ENCODE data around the gene NTMT1.
"Not testable (repeated sequence)": the region's sequence is repeated elsewhere in the genome, so short reads cannot be mapped to it uniquely, and the experiment has no call there.

NTMT1 gene

DNA sequence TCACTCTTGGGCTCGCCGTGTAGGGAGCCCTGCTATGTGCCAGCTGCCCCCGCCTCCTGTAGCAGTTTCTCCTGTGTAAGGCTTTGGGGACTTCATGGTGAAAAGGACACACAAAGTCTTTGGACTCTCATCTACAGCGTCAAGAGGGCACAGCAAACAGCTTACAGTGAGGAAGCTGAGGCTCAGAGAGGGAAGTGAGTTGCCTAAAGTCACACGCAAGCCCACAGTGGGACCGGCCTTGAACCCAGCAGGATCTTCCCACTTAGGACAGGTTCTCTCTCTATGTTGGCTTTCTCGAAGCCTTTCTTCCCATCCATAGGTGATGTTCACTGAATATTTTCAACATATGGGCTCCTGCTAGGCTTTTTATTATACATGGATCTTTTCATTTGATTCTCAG is 29.7 kb downstream of the NTMT1 start:
- no peak for DNase-seq

DNA sequence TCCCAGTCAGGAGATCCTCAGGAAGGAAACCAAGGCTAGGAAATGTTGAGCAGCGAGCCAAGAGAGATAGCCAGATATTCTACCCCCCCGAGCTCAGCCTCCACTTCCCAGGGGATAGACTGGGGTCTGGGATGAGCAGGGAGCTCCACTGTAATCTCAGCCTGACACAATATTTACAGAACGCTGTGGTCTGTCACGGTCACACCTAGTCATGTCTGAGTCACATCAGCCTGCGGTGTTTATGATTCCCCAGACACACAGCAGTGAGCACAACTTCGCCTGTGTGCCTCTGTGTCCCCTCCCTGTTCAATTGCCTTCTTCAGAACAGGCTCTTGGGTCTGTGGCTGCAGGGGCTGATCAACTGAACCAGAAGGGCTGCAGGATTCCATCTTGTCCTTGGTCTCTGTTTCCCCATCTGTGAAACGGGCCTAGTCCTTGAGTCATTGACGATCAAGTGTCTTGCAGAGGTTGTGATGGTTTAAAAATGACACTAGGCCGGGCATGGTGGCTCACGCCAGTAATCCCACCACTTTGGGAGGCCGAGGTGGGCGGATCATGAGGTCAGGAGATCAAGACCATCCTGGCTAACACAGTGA is 30.9 kb downstream of the NTMT1 start:
- no peak for DNase-seq

DNA sequence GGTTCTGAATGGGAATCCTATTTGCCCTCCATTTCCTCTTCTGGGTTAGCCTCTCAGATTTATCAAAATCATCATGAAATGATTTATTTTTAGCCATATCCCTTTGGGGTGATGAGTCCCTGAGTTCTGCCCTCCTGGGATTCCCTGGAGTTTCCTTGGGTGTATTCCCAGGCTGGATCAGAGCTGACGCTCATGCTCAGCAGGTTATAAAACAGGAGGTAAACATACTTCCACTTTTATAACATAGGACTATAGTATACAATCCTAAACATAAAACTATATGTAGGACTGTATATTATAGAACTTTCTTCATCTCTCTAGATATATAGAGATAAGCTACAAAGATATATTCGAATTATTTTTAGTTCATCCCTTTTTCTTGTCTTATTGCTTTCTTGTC is 35.1 kb downstream of the NTMT1 start:
- no peak for DNase-seq

DNA sequence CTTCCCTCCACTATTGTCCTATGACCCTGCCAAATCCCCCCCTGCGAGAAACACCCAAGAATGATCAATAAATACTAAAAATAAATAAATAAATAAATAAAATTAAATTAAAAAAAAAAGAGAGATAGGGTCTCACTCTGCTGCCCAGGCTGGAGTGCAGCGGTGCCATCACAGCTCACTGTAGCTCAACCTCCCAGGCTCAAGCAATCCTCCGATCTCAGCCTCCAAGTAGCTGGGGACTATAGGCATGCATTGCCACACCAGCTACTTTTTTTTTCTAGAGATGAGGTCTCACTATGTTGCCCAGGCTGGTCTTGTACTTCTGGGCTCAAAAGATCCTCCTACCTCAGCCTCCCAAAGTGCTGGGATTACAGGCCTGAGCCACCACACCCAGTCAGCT is 36.3 kb downstream of the NTMT1 start:
- DNase-seq = not testable (repeated sequence)

DNA sequence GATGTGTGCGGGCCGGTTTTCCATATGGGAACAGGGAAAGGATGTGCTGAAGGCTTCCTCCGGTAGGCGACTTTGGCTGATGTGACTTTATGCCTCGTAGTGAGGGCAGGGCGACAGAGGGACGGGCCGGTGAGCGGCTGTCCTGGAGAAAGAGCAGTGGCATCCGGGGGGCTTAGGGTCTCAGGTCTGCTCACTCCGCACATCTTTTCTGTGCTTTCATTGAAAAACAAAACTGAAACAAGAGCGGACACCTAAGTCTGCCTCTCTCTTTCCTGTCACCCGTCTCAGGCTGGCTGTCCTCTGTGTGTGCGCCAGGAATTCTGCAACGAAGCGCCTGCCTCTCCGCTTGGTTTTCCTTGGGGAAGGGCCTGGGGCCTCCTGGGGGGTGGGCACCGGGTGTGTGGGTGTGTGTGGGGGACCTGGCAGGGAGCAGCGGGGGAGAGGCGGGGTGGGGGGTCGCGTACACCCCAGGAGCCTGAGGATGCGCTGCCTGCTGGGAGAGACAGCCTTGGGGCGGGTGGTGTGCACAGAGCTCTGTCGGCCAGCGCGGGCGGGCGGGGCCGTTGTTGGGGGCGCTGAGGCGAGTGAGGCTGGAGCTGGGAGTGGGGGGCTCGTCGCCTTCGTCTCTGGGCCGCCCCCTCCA is 38.9 kb downstream of the NTMT1 start:
- DNase-seq = no peak

DNA sequence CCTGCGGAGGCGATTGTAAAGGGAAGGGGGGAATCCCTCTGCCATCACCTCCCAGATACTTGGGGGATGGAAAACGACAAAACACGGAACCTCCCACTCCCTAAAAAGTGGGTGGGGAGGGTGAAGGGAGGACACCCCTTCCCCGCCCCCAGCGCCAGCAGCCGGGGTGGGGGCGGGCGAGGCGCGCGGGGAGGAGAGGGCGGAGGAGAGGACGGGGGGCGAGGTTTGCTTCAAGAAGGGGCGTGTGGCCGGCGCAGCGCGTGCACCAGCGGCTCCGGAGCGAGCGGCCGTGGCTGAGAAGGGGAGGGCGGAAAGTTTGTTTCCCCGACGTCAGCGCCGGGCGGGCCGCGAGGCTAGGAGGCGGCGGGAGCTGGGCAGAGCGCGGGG is 39.4 kb downstream of the NTMT1 start, which contains the start of gene PRRX2:
TSS of gene PRRX2 (plus strand) at position 259 of the 387 bp plus-strand sequence. CDS start 221 bp downstream, outside the sequence.
- DNase-seq = no peak

DNA sequence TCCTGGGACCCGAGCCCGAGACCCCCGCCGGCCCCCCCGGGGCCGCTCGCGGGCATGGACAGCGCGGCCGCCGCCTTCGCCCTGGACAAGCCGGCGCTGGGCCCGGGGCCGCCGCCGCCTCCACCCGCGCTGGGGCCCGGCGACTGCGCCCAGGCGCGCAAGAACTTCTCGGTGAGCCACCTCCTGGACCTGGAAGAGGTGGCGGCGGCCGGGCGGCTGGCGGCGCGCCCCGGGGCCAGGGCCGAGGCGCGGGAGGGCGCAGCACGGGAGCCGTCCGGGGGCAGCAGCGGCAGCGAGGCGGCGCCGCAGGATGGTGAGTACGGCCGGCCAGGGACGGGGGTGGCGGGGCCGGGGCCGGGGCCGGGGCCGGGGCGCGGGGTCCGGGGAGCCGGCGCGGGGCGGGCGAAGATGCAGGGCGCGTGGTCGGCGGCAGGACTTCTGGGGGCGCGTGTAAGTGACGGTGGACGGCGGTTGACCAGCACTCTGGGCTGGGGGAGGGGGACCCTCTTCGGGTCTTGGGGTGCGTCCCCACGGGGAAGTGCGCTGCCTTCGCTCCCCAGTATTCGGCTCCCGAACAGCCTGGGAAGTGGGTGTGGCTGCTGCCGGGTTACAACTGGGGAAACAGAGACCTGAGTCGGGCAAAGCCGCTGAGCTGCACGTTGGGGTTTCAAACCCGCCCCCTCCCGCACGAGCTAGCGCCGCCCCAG is 40.0 kb downstream of the NTMT1 start:
- DNase-seq = no peak

DNA sequence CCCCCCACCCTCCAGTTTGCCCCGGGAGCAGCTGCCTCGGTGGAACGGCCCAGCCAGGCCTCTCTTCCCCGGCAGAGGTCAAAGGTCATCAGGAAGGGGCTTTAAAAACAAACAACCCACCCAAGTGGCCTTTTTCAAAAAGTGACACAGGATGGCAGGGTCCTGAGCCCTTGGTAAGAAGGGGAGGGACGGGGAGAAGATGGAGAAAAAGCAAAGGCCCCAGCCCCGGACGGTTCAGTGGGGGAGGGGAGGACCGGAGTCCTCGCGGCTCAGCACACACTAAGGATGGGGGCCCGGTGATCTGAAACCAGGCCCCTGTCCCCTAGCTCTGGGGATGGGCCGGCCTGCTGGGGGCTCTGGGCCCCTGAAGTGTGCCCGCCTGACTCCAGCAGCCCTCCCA is 40.6 kb downstream of the NTMT1 start:
- DNase-seq = no peak

DNA sequence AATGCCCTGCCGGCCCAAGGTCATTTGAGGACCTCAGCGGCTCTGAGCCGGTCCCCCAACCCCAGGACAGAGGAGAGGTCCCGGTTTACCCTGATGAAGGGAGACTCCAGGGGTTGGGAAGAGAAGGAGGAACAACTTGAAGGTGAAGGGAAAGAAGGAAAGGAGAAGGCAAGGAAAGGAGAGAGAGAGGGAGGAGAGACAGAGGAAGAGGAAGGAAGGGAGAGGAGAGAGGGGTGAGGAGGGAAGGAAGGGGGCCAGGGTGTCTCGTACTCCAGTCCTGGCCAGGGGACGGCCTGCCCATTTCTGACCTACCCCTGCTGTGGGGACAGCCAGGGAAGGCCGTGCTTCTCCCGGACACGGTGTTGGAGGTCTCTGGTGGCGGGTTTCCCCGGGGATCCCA is 41.4 kb downstream of the NTMT1 start:
- no peak for DNase-seq

DNA sequence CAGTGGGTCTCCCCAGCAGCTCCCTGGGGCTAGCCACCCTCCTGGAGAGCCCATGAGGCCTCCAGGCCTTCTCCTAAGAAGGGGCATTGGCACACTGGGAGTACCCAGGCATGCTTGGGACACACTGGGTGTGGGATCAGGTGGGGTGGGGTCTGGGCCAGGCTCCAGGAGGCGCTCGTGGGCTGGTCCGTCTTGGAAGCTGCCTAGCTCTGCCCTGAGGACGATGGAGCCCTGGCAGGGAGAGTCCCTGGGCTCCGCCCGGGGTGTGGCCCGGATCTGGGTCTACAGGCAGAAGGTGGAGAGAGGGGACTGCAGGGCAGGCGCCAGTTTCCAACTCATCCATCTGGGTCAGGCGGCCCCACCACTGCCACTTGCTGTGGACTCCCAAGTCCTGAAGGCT is 41.9 kb downstream of the NTMT1 start:
- no peak for DNase-seq

DNA sequence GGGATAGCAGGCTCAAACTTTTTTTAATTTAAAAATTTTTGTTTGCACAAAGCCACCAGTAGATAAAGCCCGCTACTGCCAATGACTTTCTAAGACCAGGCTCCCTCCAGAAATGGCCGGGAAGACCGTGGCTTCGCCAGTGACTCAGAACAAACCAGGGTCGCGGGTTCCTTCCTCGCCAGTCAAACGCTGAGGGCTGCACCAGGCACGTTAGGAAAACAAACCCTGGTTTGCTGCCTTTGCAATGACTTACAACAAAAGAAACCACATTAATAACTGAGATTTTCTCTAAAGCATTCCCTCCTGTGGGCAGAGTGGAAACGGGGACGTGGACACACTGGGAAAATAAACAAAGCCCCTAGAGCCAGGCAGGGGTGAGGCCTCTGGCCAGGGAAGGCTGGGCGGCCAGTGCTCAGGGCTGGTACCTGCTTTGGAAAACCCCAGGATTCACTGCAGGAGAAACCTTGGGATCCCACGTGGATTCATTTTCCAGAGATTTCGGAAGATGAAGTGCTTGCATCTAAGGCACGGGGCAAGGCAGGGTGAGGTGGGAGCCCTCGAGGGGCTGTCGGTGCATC is 43.3 kb downstream of the NTMT1 start:
- DNase-seq = no peak

DNA sequence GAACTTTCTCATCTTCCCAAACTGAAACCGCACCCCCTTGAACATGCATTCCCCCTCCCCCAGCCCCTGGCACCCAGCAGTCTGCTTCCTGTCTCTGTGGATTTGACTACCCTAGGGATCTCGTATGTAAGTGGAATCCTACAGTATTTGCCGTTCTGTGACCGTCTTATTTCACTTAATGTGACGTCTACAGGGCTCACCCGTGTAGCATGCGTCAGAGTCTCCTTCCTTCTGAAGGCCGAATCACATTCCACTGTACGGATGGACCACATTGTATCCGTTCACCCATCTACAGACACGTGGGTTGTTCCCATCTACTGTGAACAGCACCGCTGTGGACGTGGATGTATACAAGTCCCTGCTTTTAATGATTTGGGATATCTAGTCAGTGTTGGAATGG is 44.0 kb downstream of the NTMT1 start:
- no peak for DNase-seq

DNA sequence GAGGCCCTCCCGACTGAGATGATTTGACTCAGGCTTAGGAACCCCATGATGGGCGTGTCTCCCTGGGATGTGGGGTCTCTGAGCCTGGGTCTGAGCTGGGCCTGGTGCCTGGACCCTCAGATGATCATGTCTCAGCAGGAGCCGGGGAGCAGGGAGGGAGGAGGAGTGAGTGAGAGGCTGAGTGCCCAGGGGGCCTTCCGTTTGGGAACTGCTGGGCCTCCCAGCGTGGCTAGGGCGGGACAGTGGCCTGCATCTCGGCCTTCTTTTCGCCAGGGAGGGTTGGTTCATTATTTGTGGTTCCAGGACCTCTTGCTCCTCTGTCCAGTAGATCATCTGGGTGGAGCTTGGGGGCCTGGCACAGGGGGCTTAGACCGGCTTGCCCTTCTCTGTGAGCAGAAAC is 45.1 kb downstream of the NTMT1 start:
- no peak for DNase-seq

DNA sequence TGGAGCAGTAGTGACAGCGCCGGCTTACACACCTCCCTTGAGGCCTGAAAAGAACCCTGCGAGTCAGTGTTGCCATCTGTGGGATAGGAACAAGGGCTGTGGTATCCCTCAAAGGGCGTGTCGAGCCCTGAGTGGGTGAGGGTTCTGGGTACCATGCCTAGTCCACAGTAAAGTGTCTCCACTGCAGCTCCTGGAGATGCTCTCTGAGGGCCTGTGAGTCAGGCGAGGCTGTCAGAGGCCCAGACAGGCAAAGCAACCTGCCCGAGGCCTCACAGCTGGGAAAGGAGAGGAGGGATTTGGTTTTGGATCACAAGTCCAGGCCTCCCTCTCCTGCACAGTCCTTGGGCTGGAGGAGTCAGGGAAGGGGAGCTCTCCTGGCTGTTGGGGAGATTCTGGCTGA is 45.6 kb downstream of the NTMT1 start:
- peak; percentile 13 for DNase-seq

DNA sequence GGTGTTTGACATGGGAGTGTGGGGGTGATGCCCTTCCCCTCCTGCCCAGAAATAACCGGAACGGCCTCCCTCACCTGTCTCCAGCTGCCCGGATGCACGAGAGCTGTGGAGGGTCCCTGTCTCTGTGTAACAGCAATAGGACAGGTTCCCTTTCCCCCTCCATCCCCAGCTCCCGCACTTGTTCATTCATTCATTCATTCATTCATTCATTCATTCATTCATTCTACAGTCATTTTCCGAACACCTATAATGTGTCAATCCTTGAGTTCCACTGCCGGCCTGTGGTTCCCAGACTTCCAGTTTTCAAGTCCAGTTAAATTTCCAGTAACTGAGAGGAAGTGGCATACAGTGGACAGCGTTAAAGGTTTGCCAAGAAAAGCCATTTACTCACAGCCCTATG is 46.7 kb downstream of the NTMT1 start:
- no peak for DNase-seq

DNA sequence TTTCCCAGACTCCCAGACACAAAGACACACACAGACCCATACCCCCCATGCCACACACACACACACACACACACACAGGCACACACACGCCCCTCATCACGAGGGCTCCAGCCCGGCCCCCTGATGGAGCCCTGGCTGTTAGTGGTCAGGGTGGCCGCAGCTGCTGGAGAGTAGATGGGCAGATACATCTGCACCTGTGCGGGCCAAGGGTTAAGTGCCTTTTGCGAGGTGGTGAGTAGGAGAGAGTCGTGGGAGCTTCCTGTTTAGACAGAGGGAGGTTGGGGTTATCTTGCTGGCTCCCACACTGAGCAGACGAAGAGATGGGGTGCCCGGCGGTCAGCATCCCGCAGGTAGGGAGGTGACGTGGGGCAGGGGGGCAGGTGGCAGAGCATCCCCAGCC is 47.6 kb downstream of the NTMT1 start:
- DNase-seq = no peak

DNA sequence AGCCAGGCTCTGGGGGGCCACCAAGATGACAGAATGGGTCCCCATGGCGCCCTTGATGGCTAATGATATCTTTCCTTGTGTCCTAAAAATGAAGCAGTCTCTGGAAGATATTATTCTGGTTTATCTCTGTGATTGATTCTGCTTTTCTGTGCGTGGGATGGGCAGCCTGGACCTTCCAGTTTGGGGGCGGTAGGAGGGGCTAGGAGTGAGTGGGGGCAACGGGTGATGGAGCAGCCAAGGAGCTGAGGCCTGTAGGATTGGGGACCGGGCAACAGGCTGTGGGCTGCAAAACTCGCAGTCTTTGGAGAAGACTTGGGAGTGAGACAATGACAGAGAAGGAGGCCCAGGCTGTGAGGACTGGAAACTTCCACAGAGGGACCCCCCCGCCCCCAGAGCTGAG is 48.3 kb downstream of the NTMT1 start:
- DNase-seq = no peak

DNA sequence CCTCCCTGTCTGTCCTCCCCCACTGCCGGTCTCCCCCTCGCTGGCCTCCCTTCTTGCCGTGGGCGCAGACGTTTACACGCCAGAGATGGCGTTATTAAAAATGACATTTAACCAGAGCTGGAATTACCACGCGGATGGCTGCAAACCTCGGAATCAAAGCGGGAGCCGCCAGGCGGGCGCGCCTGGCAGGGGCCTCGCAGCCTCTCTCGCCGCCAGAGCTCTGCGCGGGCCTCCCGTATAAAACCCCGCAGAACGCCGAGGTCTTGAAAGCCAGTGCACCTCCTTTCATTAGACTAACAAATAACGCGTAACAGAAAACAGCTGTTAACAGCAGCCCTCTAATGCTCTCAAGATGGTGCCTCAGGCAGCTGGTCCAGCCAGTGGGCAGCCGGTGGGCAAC is 49.7 kb downstream of the NTMT1 start:
- no peak for DNase-seq

DNA sequence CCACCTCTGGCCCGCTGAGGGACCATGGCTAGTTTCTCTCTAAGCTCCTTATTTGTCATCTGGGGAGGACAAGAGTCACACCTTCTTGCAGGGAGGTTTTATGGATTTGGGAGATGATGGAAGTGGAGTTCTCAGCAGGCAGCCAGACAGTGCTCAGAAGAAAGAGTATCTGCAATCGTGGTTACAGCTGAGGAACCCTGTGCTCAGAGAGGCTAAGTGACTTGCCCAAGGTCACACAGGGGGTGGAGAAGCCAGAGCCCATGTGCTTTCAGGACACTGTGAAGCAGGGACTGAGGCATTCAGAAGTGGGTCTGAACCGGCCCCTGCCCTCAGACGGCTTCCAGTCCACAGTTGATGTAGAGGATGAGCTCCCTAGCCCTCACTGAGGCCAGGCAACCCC is 50.3 kb downstream of the NTMT1 start:
- DNase-seq = no peak

DNA sequence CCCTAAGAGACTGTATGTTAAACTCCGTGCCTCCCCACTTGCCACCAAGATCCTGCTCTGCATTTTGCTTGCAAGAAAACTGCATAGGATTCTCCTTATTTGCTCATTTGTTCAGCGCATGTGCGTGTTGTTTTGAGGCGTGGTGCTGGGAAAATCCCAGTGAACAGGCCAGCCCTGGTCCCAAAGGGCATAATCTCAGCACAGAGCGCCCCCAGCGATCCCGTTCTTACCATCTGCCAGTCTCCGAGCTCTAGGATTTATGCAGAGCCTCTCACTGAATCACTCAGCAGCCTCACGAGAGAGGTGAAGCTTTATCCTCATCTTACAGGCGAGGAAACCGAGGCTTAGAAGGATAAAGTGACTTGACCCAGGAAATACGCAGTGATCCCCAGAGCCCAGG is 51.0 kb downstream of the NTMT1 start:
- no peak for DNase-seq

DNA sequence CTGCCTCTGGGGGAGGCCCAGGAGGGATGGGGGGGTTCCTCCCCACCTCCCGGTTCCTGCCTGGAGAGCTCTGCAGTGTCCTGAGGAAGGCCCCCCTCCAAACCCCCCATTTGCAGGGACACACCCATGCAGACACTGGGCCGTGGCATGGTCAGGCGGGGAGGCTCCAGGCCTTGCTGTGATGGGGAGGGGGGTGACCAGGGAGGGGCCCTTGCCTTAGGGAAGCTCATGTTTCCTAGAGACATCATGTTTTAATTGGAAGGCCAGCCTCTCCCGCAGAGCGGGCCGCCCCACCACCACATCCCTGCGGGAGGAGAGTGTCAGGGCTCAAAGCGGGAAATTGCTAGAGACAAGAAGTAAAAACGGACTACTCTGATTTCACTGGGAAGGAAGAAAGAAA is 51.5 kb downstream of the NTMT1 start:
- no peak for DNase-seq

DNA sequence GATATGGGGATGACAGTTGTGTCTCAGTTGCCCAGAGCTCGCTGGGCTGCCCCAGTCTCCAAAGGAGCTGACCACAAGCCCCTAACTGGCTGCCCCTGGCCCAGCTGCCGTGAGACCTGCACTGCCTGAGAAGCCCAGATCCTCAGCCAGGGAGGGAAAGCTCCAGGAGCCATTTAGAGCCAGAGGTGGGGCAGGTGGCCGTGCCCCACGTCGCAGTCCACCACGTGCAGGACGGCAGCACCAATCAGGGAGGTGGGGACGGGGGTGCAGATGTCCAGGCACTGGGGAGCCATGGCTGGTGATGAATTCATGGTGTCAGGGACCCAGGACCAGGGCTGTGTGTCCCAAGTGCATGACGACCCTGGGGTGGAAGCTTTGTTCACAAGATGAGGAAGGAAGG is 52.9 kb downstream of the NTMT1 start:
- DNase-seq = no peak

DNA sequence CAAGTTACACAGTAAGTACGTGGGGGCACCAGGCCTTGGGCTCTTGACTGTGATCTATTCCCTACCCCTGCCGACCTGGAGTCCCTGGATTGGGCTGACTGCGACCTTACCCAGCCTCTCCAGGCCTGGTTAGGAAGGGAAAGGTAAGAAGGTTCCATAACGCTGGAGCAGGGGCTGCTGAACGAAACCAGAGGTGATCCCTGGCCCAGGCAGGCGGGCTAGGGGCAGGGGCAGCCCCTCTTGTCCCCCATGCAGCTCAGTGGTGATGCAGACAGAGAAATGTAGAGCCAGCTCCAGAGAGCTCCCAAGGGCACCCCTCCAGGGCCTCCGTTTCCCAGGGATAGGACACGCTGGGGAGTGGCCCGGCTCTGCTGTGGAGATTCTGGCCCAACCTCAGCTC is 53.6 kb downstream of the NTMT1 start:
- DNase-seq = no peak

DNA sequence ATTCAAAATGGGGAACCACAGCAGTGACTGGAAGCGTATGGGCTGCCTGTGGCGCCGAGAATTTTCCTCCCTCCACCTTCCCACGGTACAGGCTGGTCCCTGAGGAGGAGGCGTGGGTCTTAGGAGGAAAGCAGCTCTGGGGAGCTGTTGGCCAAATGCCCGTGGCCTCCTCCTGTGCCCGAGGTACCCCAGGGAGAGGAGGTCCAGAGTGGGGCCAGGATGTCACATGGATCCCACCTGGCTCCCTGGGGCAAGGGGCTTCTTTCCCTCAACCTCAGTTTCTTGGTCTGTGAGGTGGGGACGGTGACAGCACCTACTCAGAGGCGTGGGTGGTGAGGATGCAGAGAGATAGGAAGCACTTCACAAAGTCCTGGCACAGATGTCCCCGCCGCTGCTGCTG is 56.0 kb downstream of the NTMT1 start:
- DNase-seq = no peak

Data from activated CD4-positive, alpha-beta T cell treated with anti-CD3 and anti-CD28 coated beads, Interleukin-10, Interleukin-2, amounts not matched to agents 100 ng/mL and 50 ng/mL, durations not matched to agents 16 hours and 8 hours (primary cell).